Gastroesophageal sphincter (tissue), 3 donors: Measurements from ENCODE around the gene APOC1.
"Not testable (repeated sequence)": the region's sequence is repeated elsewhere in the genome, so short reads cannot be mapped to it uniquely, and the experiment has no call there.

ENCODE experiments used
- EP300 ChIP-seq: sonication (generic); formaldehyde crosslinking; IDR thresholded peaks from one replicate; pipeline ENCODE4 v1.6.1; 2017; ENCODE audit warnings: antibody characterized with exemption, mild to moderate bottlenecking
- POLR2A ChIP-seq, 2 donors: fragments of 450-650 bp; IDR thresholded peaks; one replicate each; pipeline ENCODE4 v1.6.1; 2017; ENCODE audit warnings: antibody characterized with exemption in 2 of 2, mild to moderate bottlenecking in 2 of 2, moderate library complexity in 1 of 2
- POLR2AphosphoS5 ChIP-seq: sonication (generic); formaldehyde crosslinking; IDR thresholded peaks from one replicate; pipeline ENCODE4 v1.6.1; 2017; ENCODE audit warnings: antibody characterized with exemption
- TF ChIP-seq, protein P1 (sequence below), 4 experiments: fragments of 200-600 bp in 2 of 4; fragments of 450-650 bp in 2 of 4; sonication (generic) in 1 of 4; IDR thresholded peaks; one replicate each; pipeline ENCODE4 v1.5.1; 2017 to 2019; ENCODE audit warnings: antibody characterized with exemption in 4 of 4, mild to moderate bottlenecking in 2 of 4, moderate library complexity in 2 of 4

DNA sequence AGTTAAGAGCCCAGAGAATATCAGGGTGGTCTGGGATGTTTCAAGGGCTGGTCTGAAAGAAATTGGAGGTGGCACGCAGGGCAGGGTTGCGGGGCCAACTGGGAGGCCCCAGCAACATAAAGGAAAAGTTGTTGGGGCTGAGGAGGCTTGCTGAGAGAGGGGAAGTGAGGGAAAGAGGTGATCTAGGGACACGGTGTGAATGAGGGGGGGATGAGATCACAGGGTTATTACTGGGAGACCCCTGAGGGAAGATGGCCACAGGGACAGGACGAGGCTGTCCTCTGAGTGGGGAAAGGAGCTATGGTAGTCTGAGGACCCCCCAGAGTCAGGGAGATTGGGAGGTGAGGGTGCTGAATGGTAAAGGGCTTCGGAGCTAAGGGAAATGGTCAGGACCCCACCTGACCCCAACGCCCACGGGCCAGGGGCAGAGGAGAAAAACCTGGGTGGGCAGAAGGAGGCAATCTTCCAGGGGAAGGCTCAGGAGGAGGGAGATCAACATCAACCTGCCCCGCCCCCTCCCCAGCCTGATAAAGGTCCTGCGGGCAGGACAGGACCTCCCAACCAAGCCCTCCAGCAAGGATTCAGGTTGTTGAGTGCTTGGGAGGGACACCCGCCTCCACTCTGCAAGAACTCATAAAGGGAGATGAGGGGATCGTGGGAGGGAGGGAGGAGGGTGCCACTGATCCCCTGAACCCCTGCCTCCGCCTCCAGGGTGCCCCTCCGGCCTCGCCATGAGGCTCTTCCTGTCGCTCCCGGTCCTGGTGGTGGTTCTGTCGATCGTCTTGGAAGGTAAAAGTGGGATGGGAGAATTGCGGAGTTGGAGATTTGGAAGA, 12.1 kb downstream of the APOC1 start:
- TF ChIP-seq, protein P1, sequence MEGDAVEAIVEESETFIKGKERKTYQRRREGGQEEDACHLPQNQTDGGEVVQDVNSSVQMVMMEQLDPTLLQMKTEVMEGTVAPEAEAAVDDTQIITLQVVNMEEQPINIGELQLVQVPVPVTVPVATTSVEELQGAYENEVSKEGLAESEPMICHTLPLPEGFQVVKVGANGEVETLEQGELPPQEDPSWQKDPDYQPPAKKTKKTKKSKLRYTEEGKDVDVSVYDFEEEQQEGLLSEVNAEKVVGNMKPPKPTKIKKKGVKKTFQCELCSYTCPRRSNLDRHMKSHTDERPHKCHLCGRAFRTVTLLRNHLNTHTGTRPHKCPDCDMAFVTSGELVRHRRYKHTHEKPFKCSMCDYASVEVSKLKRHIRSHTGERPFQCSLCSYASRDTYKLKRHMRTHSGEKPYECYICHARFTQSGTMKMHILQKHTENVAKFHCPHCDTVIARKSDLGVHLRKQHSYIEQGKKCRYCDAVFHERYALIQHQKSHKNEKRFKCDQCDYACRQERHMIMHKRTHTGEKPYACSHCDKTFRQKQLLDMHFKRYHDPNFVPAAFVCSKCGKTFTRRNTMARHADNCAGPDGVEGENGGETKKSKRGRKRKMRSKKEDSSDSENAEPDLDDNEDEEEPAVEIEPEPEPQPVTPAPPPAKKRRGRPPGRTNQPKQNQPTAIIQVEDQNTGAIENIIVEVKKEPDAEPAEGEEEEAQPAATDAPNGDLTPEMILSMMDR (IDR thresholded peaks at IDR 0.05): not testable (repeated sequence)
- not testable (repeated sequence) for TF ChIP-seq EP300; POLR2A (IDR thresholded peaks at IDR 0.05); POLR2AphosphoS5
